Left renal cortex interstitium (tissue), 4 donors: ENCODE data around the gene NFKB1. TPM values are rescaled to one million over a fixed set of nuclear protein-coding genes. Genes with fewer than 3 reads are reported as not detected.
"Not testable (repeated sequence)": the region's sequence is repeated elsewhere in the genome, so short reads cannot be mapped to it uniquely, and the experiment has no call there.

Experiments
- DNase-seq, 4 donors: peaks; one replicate each; pipeline ENCODE4 v3.0.0-alpha.2; 2013; ENCODE audit warnings: low read depth in 4 of 4, low spot score in 2 of 4, missing footprints in 1 of 4
- polyA plus RNA-seq, 4 donors: library from polyadenylated mRNA; unstranded; fragments of 120-200 nt; gene quantifications; one replicate each; pipeline ENCODE4 v1.2.1, GENCODE V29; 2013; ENCODE audit not compliant: insufficient read length in 4 of 4

NFKB1 gene
- polyA plus RNA-seq, 4 donors = 24.4 to 28.6 (median 25.3) TPM

GRCh38 chr4:102619776-102620631, 118.8 kb downstream of the NFKB1 start:
- not testable (repeated sequence) for DNase-seq

- peak in 1 of 4 donors; percentile 34 for DNase-seq
These were observed 119.7 kb downstream of the NFKB1 start for GRCh38 chr4:102620697-102621497.

DNA sequence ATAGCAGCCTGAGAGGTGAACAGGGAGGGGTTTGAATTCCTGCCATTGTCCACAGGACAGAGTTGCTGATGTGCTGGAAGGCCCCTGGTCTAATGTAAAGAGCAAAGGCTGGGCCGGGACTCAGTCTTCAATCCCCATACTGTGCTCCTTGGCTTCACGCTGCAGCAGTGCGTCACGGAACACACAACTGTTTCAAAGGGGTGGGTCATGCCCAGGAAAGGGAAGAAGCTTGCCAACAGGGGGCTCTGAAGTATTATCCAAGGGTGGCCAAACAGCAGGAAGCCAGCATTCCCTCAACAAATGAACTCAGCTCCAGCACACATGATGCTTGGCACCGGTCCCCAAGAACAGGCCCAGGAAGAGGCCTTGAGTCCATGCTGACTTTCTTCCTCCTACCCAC, 122.5 kb downstream of the NFKB1 start:
- no peak for DNase-seq

GRCh38 chr4:102624505-102624904, 123.3 kb downstream of the NFKB1 start:
- DNase-seq = no peak

GRCh38 chr4:102625232-102625930, 124.2 kb downstream of the NFKB1 start:
- DNase-seq = no peak

DNA sequence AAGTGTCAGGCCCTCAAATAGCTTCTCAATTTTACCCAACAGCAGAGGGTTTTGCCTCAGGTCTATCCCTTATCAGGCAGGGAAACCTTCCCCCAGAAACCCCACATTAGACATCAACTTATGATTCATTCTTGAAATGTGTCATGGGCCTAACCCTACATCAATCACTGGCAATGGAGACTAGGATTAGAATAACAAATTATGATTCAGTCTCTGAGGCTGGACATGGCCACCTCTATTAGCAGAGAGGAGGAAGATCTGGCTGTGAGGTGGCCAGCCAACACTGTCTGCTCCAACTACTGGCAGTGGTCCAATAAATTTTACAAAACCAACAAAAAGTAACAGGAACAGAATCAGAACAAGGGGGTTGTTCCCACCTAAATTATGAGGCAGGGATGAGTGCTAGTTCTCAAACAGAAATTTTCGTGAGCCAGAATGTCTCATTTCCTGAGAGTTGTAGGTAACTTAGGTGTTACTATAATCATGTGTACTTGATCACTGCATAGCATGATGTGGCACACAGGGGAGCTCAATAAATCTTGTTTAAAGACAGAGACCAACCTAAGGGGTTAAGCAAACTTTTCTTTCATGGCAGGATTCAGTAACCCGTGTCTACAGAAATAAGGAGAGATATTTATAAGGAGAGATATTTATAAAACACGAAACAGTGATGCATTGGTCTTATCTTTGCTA, 126.8 kb downstream of the NFKB1 start:
- DNase-seq = no peak

- DNase-seq = no peak
These were observed 128.5 kb downstream of the NFKB1 start for GRCh38 chr4:102629673-102630072.

DNA sequence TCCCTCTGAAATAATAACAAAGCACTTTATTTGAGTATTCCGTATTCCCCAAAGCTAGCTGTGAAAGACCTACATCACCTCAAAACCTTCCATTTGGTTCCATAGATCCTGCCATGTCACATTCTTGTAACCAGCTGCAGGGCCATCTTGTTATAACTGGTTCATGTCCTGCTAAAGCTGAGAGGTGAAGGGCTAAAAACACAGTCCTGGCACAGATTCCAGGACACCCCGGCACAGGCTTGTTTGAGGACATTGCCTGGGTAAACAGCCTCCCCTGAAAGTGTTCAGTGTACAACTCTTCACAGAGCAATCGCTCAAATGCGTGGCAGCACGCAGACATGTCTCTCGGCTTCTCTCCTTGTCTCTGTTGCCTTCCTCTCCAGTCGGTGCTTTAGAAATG, 130.5 kb downstream of the NFKB1 start:
- DNase-seq = no peak

- no peak for DNase-seq
These were observed 131.3 kb downstream of the NFKB1 start for GRCh38 chr4:102632241-102633065.

GRCh38 chr4:102633100-102633499, 131.9 kb downstream of the NFKB1 start:
- DNase-seq = no peak

- DNase-seq = no peak
These were observed 136.2 kb downstream of the NFKB1 start for GRCh38 chr4:102637391-102637790.

DNA sequence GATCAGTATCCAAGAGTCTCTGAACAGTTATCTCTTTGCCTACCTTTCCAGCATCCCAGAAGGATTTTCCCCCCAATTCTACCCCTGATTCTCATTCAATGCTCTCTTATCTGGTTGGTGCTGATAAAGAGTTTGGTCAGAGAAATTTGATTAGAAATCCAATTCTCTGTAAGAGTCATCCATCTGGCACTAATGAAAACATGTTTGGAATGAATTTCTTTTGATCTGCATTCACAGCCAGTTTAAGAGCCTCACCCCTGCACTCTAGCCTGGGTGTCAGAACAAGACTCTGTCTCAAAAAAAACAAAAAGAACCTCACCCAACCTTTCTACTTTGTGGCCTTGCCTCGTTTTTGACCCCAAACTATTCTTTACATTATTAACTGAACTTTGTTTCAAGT, 137.5 kb downstream of the NFKB1 start:
- no peak for DNase-seq

DNA sequence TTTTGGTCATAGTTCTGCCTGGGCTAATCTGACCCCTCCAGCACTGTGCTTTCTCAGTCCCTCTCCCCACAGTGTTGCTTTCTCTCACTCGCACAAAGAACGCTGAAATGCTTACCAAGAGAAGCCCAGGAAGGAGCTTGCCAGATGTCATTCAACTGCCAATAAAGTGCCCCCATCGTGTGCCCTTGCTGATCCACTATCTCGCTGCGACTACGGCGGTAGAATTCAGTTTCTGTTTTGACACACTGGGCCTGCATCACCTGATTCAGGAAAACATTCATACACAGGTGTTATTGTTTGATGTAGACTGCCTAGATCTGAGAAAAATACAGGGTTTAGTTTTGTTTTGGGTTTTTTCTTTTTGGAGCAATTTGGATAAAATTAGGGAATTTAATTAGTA, 138.4 kb downstream of the NFKB1 start:
- DNase-seq = no peak

GRCh38 chr4:102640669-102641068, 139.5 kb downstream of the NFKB1 start:
- no peak for DNase-seq

- no peak for DNase-seq
These were observed 140.6 kb downstream of the NFKB1 start for GRCh38 chr4:102641793-102642192.

- no peak for DNase-seq
These were observed 141.6 kb downstream of the NFKB1 start for GRCh38 chr4:102642631-102643298.

- DNase-seq = no peak
These were observed 146.0 kb downstream of the NFKB1 start for GRCh38 chr4:102647117-102647516.

DNA sequence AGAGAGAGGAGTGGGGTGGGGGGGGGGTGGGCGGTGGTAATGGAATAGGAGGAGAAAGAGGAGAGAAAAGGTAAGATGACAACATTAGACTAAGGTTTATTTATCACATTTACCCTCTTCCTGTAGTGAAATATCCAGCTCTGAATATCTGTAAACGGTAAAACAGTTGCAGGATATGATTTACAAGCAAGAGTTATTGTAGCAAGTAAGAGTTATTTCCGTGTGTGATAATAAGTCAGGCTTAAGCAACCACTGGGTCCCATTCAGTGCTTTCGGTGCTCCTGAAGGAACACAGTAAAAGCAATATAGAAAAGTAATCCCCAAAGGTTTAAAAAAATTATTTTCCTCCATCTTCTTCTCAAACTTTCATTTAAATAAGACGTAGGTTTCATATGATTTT, 156.0 kb downstream of the NFKB1 start:
- DNase-seq = no peak

DNA sequence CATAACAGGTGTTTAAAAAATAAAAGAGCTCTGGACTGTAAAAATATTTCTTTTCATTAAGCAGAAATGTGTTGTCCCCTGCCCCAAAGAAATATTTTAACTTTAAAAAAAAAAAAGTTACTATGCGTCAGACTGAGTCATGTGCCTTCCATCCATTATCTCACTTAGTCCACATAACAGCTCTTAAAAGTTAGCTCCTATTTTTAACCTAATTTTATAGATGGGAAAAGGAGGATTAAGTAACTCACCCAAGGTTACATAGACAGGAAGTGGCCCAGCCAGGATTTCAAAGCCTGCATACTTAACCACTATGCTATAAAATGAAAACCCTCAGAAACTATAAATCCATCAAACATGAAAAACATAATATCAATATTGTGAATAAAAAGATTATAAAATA, 161.9 kb downstream of the NFKB1 start:
- no peak for DNase-seq
